Stimulated activated CD4-positive, alpha-beta T cell treated with anti-CD3 and anti-CD28 coated beads, TNF-alpha, amount 100 ng/mL, for 1 hour (primary cell): Measurements from ENCODE around the gene MIXL1.
"Not testable (repeated sequence)": the region's sequence is repeated elsewhere in the genome, so short reads cannot be mapped to it uniquely, and the experiment has no call there.

ENCODE experiments used
- DNase-seq, 3 donors: peaks; one replicate each; pipeline ENCODE4 v3.0.0-alpha.2; 2020; ENCODE audit warnings: low read depth in 3 of 3, low spot score in 1 of 3

Gene MIXL1

GRCh38 chr1:226223157-226223785 lies at the start of gene MIXL1:
Gene MIXL1, plus strand, starts transcription at chr1:226223664. Its CDS starts 18 bp downstream, at chr1:226223682.
- no peak for DNase-seq

- DNase-seq = no peak
Measured at GRCh38 chr1:226176870-226177269, 46.6 kb upstream of the MIXL1 start.

GRCh38 chr1:226181996-226182714 lies 41.3 kb upstream of the MIXL1 start:
- no peak for DNase-seq

- DNase-seq = no peak
Measured at GRCh38 chr1:226185141-226186036, 38.1 kb upstream of the MIXL1 start.

GRCh38 chr1:226186124-226187018 lies 37.1 kb upstream of the MIXL1 start, which contains the start of gene ACBD3:
Gene ACBD3, minus strand, starts transcription at chr1:226186741. Its CDS starts 66 bp downstream, at chr1:226186675.
- peak; percentile 54 to 67 (median 55) for DNase-seq

- DNase-seq = no peak
Measured at GRCh38 chr1:226187019-226187322, 36.5 kb upstream of the MIXL1 start.

- DNase-seq = no peak
Measured at GRCh38 chr1:226187380-226187779, 36.1 kb upstream of the MIXL1 start.

- no peak for DNase-seq
Measured at GRCh38 chr1:226195144-226195543, 28.3 kb upstream of the MIXL1 start.

GRCh38 chr1:226199971-226200370 lies 23.5 kb upstream of the MIXL1 start:
- DNase-seq = no peak

- no peak for DNase-seq
Measured at GRCh38 chr1:226201029-226201593, 22.4 kb upstream of the MIXL1 start.

- DNase-seq = no peak
Measured at GRCh38 chr1:226202246-226202645, 21.2 kb upstream of the MIXL1 start.

GRCh38 chr1:226202666-226203065 lies 20.8 kb upstream of the MIXL1 start:
- not testable (repeated sequence) for DNase-seq

- DNase-seq = no peak
Measured at GRCh38 chr1:226203240-226203639, 20.2 kb upstream of the MIXL1 start.

- DNase-seq = no peak
Measured at GRCh38 chr1:226203655-226204054, 19.8 kb upstream of the MIXL1 start.

- no peak for DNase-seq
Measured at GRCh38 chr1:226204198-226204597, 19.3 kb upstream of the MIXL1 start.

GRCh38 chr1:226207048-226207447 lies 16.4 kb upstream of the MIXL1 start:
- no peak for DNase-seq

- DNase-seq = no peak
Measured at GRCh38 chr1:226209307-226210059, 14.0 kb upstream of the MIXL1 start.

- no peak for DNase-seq
Measured at GRCh38 chr1:226210571-226211176, 12.8 kb upstream of the MIXL1 start.

- DNase-seq = no peak
Measured at GRCh38 chr1:226211181-226211821, 12.2 kb upstream of the MIXL1 start.
